NCI-H226 (cell line): Measurements from ENCODE around the gene TSPAN3.
A peak's percentile ranks its signal among the peaks of the same experiment; 100 is the strongest.

Source experiments
- DNase-seq: peaks from one replicate; pipeline ENCODE4 v3.0.0-alpha.2; 2015

TSPAN3 gene

DNA sequence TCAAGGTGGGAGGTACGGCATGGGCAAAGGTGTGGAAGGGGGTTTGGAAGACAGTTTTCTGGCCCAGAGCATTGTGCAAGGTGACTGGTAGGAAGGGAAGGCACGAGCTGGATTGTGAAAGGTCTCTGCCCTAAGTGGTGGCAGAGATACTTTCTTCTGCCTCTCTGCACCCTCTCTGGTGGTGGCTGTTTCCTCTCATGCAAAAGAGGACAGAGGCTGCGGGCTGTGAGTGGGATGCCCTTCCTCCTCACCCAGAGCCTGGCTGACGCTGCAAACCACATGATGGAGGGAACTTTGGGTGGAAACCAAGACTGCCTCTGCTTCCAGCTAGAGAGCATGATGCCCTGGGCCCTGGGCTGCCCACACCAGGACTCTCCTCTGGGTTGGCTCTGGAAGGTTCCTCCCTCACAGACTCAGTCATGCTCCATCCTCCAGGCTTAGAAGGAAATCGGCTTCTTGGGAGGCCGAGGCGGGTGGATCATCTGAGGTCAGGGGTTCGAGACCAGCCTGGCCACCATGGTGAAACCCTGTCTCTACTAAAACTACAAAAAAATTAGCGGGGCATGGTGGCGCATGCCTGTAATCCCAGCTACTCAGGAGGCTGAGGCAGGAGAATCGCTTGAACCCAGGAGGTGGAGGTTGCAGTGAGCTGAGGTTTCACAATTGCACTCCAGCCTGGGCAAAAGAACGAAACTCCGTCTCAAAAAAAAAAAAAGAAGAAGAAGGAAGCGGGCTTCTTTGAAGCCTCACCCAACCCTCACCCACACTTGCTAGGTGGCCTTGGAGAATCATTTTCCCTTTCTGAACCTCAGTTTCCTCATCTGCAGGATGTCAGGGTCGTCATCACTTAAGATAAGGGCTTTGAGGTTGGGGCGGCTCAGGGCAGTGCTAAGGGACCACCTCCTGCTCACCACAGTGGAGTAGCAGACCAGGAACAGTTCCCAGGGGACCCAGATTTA lies 67.7 kb downstream of the TSPAN3 start:
- no peak for DNase-seq

GRCh38 chr15:77002436-77002835 lies 68.5 kb downstream of the TSPAN3 start:
- DNase-seq = no peak

GRCh38 chr15:77001966-77002365 lies 68.9 kb downstream of the TSPAN3 start:
- DNase-seq = no peak

GRCh38 chr15:77001351-77001750 lies 69.6 kb downstream of the TSPAN3 start:
- no peak for DNase-seq

GRCh38 chr15:76999996-77000395 lies 70.9 kb downstream of the TSPAN3 start:
- DNase-seq = no peak

- no peak for DNase-seq
These were observed 72.1 kb downstream of the TSPAN3 start for GRCh38 chr15:76998663-76999285.

- peak; percentile 46 for DNase-seq
These were observed 74.1 kb downstream of the TSPAN3 start for GRCh38 chr15:76996526-76997401.

GRCh38 chr15:76996076-76996525 lies 74.8 kb downstream of the TSPAN3 start:
- no peak for DNase-seq

DNA sequence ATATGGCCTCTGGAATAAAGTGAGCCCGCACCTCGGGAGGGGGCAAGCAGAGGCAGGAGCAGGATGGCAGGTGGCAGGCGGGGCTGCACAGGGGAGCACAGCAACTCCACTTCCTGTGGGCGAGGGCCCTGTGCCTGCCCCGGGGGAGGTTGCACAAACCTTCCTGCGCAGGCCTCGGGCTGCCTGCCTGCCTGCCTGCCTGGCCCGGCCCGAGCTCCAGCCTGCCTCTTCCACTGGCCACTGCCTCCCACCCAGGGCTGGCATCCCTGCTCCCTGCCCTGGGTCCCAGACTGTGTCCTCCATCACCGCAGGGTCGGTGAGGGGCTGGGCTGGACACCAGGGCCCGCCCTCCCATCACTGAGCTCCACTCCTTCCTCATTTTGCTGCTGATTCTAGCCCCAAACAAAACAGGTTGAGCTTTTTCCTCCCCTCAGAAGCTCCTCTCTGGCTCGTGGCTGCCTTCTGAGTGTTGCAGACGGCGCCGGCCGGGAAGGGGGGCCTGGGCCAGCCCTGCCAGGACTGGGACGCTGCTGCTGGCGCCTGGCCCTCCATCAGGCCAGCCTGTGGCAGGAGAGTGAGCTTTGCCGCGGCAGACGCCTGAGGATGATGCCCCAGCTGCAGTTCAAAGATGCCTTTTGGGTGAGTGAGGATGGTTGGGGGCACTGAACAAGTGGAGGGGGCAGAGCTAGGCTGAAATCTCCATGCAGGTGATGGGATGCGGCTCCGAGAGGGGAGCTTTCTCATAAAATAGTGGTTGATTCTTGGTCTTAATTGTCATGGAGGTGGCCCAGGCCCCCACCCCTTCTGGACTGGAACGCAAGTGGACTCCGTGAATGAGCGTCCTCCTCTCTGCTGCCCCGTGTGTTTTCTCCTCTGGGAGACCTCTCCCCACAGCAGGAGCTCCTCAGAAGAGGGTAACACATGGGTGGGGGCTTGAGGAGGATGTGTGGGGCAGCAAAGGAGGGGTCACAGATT lies 75.7 kb downstream of the TSPAN3 start, which contains the start of gene PSTPIP1:
Gene PSTPIP1, plus strand, starts transcription at position 156 of the 975 bp plus-strand sequence. Its CDS starts 448 bp downstream, at position 604.
- peak; percentile 60 for DNase-seq

- DNase-seq = no peak
These were observed 76.4 kb downstream of the TSPAN3 start for GRCh38 chr15:76994496-76994895.

- peak; percentile 91 for DNase-seq
These were observed 76.9 kb downstream of the TSPAN3 start for GRCh38 chr15:76994001-76994400.

DNA sequence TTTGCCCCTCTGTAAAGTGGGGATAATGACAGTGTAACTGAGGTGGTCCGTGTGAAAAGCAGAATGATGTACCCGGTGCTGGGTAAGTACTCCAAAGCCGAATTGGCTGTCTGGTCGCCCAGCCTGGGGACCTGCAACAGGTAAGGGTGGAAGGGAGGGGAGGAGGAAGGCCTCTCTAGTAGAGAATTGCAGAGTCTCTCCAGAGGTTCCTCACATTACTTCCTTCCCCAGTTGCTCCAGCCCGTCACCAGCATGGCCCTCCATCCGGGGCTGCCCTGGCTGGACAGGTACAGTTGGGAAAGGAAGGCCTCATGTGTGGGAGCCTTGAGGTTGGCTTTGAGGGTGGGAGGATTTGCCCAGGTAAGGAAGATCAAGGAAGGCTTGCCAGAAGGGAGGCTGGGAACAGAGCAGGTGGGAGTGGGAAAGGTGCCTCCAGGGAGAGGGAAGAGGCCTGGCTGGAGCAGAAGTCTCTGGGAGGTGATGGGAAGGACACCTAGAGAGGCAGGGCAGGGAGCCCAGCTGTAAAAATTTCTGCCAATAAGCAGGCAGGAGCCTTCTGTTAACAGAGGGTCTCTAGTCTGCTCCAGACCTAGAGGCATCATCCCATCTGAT lies 77.7 kb downstream of the TSPAN3 start:
- DNase-seq = no peak

DNA sequence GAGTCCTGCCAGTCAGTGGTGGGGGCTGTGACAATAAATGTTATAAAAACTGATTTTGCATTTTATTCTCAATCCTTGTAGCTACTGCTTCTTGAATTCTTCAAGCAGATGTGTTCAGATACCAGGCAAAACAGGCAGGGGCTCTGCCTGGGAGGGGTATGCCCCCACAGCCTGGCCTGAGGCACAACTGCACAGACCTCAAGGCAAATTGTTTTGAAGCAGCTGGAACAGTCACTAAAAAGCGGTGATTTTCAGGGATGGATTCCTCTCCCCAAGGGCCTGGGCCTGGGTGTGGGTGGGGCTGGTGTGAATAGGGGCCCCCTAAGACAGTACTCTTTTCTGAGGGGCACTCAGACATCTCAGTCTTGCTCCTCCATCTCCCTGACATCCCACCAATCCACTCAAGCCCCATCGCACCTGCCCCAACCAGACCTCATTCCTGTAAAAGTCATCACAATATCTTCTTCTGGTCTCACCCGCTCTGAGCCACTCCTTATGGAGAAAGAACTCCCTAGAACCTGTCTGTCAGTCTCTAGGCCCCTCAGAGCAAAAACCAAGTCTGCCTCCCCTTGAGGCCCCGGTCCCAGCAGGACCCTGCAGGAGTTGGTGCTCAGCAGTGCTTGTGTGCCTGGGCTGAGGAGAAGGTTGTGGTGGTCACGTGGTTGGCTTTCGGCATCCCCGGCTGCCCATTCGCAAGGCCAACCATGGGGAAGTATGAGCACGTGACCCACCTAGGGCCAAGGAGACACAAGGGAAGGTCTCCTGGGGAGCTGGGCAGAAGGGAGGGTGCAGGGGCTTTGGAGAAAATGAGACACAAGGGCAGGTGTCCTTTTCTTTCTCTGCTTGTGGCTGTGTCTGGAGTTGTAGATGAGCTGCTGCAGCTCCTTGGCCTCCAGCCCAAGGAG lies 78.9 kb downstream of the TSPAN3 start:
- no peak for DNase-seq
